ENCODE results near the gene WDR7. TPM values are rescaled to one million over a fixed set of nuclear protein-coding genes. Genes with fewer than 3 reads are reported as not detected.

The WDR7 gene
- total and polyA plus RNA-seq, 2 experiments from 2014 or later = 7.0 to 14.8 TPM

- TF ChIP-seq, protein P1, sequence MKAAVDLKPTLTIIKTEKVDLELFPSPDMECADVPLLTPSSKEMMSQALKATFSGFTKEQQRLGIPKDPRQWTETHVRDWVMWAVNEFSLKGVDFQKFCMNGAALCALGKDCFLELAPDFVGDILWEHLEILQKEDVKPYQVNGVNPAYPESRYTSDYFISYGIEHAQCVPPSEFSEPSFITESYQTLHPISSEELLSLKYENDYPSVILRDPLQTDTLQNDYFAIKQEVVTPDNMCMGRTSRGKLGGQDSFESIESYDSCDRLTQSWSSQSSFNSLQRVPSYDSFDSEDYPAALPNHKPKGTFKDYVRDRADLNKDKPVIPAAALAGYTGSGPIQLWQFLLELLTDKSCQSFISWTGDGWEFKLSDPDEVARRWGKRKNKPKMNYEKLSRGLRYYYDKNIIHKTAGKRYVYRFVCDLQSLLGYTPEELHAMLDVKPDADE (IDR thresholded peaks at IDR 0.05) = no peak
- TF ChIP-seq ZNF331 (CRISPR knock-in tag; IDR thresholded peaks at IDR 0.05; ENCODE audit: low read depth) = no peak
Measured at GRCh38 chr18:56897122-56897521, 246.0 kb downstream of the WDR7 start (continued).

- no peak overlapping the region for H3K4me3 ChIP-seq
- H3K79me2 ChIP-seq (replicated peaks; ENCODE audit: insufficient read depth) = no peaks in the 10 kb centered on the region
- H3K9me2 ChIP-seq (ENCODE audit: insufficient read depth) = no peaks in the 10 kb centered on the region
- no peak overlapping the region for H3K27ac Mint-ChIP-seq
- DNase-seq (ENCODE audit: low spot score) (no peak), ATAC-seq (no peak)
- no peaks in the 10 kb centered on the region for H3K36me3 ChIP-seq (ENCODE audit: insufficient read depth)
- H4K20me1 ChIP-seq (replicated peaks; ENCODE audit: insufficient read depth) = no peaks in the 10 kb centered on the region
- no peaks in the 10 kb centered on the region for H3K36me3 Mint-ChIP-seq (ENCODE audit: low read depth)
- H3K4me1 Mint-ChIP-seq = peaks cover 18% of the 10 kb centered on the region
- H3K27ac ChIP-seq (ENCODE audit: low read depth) = no peak overlapping the region
- no peaks in the 10 kb centered on the region for H3F3A ChIP-seq (replicated peaks; ENCODE audit: low read depth)
- H3K27me3 Mint-ChIP-seq (ENCODE audit: insufficient read depth, low read depth, poor library complexity) = no peaks in the 10 kb centered on the region
- H3K4me2 ChIP-seq = no peak overlapping the region
- H3K9me3 Mint-ChIP-seq = no peaks in the 10 kb centered on the region
- no peaks in the 10 kb centered on the region for H3K27me3 ChIP-seq (ENCODE audit: insufficient read depth)
- H3K4me1 ChIP-seq (ENCODE audit: insufficient read depth) = peaks cover 15% of the 10 kb centered on the region
- H2AFZ ChIP-seq = no peak overlapping the region
- no peak overlapping the region for H3K4me3 Mint-ChIP-seq
- TF ChIP-seq, protein P2, sequence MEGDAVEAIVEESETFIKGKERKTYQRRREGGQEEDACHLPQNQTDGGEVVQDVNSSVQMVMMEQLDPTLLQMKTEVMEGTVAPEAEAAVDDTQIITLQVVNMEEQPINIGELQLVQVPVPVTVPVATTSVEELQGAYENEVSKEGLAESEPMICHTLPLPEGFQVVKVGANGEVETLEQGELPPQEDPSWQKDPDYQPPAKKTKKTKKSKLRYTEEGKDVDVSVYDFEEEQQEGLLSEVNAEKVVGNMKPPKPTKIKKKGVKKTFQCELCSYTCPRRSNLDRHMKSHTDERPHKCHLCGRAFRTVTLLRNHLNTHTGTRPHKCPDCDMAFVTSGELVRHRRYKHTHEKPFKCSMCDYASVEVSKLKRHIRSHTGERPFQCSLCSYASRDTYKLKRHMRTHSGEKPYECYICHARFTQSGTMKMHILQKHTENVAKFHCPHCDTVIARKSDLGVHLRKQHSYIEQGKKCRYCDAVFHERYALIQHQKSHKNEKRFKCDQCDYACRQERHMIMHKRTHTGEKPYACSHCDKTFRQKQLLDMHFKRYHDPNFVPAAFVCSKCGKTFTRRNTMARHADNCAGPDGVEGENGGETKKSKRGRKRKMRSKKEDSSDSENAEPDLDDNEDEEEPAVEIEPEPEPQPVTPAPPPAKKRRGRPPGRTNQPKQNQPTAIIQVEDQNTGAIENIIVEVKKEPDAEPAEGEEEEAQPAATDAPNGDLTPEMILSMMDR (conservative IDR thresholded peaks at IDR 0.05; ENCODE audit: low read depth in 2 of 2) = no peak
- TF ChIP-seq JUNB (IDR thresholded peaks at IDR 0.05; ENCODE audit: unreplicated experiment) (no peak), ZNF331 (CRISPR knock-in tag; IDR thresholded peaks at IDR 0.05; ENCODE audit: low read depth) (no peak), ZNF114 (CRISPR knock-in tag; IDR thresholded peaks at IDR 0.05) (no peak), CREB1 (CRISPR knock-in tag; IDR thresholded peaks at IDR 0.05; ENCODE audit: low read depth) (no peak), STAT1 (IDR thresholded peaks at IDR 0.05; ENCODE audit: unreplicated experiment) (no peak), POLR2AphosphoS5 (IDR thresholded peaks at IDR 0.05; ENCODE audit: low read depth) (no peak), NANOG (IDR thresholded peaks at IDR 0.05; ENCODE audit: borderline replicate concordance) (no peak), EZH2 (IDR thresholded peaks at IDR 0.05; ENCODE audit: low read depth, unreplicated experiment) (no peak), EZH2phosphoT487 (IDR thresholded peaks at IDR 0.05; ENCODE audit: unreplicated experiment) (no peak), ZNF462 (CRISPR knock-in tag; IDR thresholded peaks at IDR 0.05) (no peak)
- TF ChIP-seq, protein P1 (IDR thresholded peaks at IDR 0.05) = no peak
Measured at GRCh38 chr18:56899660-56900059, 248.5 kb downstream of the WDR7 start.
